GM23338 (cell line): Measurements from ENCODE around the gene CDK5.
"Not testable (repeated sequence)": the region's sequence is repeated elsewhere in the genome, so short reads cannot be mapped to it uniquely, and the experiment has no call there.

Experiments
- CTCF ChIP-seq, 2 experiments: fragments of 200-600 bp in 1 of 2; sonication (generic) in 1 of 2; conservative IDR thresholded peaks; 2 replicates each; pipeline versions ENCODE4 v1.5.1 to v1.6.1; 2016 to 2017; ENCODE audit warnings: antibody characterized with exemption in 2 of 2, low read depth in 2 of 2, mild to moderate bottlenecking in 2 of 2, moderate library complexity in 1 of 2
- ETS1 ChIP-seq: IDR thresholded peaks from 2 replicates; pipeline ENCODE4 v1.6.1; 2016; ENCODE audit warnings: antibody characterized with exemption
- EZH2 ChIP-seq: fragments of 200-600 bp; sonication (generic); IDR thresholded peaks from one replicate; pipeline ENCODE4 v1.8.0; 2017; ENCODE audit warnings: antibody characterized with exemption, mild to moderate bottlenecking, low read depth; ENCODE audit not compliant: unreplicated experiment
- EZH2phosphoT487 ChIP-seq: fragments of 200-600 bp; sonication (generic); IDR thresholded peaks from one replicate; pipeline ENCODE4 v1.8.1; 2018; ENCODE audit warnings: antibody characterized with exemption; ENCODE audit not compliant: unreplicated experiment
- POLR2AphosphoS5 ChIP-seq: IDR thresholded peaks from 2 replicates; pipeline ENCODE4 v1.6.1; 2016; ENCODE audit warnings: antibody characterized with exemption, low read depth
- REST ChIP-seq: IDR thresholded peaks from one replicate; pipeline ENCODE4 v1.6.1; 2018; ENCODE audit warnings: antibody characterized with exemption; ENCODE audit not compliant: unreplicated experiment
- STAT1 ChIP-seq: IDR thresholded peaks from one replicate; pipeline ENCODE4 v1.6.1; 2016; ENCODE audit warnings: antibody characterized with exemption; ENCODE audit not compliant: unreplicated experiment
- ZNF114 ChIP-seq: fragments of 250-450 bp; sonication (Bioruptor Pico); IDR thresholded peaks from 2 replicates; pipeline ENCODE4 v1.5.0; 2020; ENCODE audit warnings: mild to moderate bottlenecking, moderate library complexity

- TF ChIP-seq EZH2phosphoT487; REST; CTCF (conservative IDR thresholded peaks at IDR 0.05; ENCODE audit: low read depth in 2 of 2); POLR2AphosphoS5; ZNF114 (CRISPR knock-in tag); EZH2; STAT1; ETS1: not testable (repeated sequence)
Observed at GRCh38 chr7:151011616-151012015, 46.1 kb downstream of the CDK5 start.
